Measurements from ENCODE around the gene HES7.

Gene HES7

GRCh38 chr17:8073627-8074484 is 50.0 kb downstream of the HES7 start:
- peak; percentile 91 for ATAC-seq (replicated peaks; ENCODE audit: extremely low read depth, poor library complexity, severe bottlenecking)
- Mint-ChIP-seq H3K36me3 (ENCODE audit: insufficient read depth) (no peaks in the 10 kb centered on the region), H3K9me3 (no peaks in the 10 kb centered on the region), H3K27me3 (peaks cover 66% of the 10 kb centered on the region), H3K4me1 (peaks cover 24% of the 10 kb centered on the region), H3K27ac (ENCODE audit: low read depth) (peak overlapping the region; percentile 75), H3K4me3 (peak overlapping the region; percentile 67)
- DNase-seq (ENCODE audit: low spot score in 2 of 2) = peak; percentile 74 to 77

- peaks cover 24% of the 10 kb centered on the region for H3K4me1 Mint-ChIP-seq
- ATAC-seq (replicated peaks; ENCODE audit: extremely low read depth, poor library complexity, severe bottlenecking) (peak; percentile 42), DNase-seq (ENCODE audit: low spot score in 2 of 2) (no peak)
- H3K27me3 Mint-ChIP-seq = peaks cover 66% of the 10 kb centered on the region
- no peaks in the 10 kb centered on the region for H3K36me3 Mint-ChIP-seq (ENCODE audit: insufficient read depth)
- peak overlapping the region; percentile 75 for H3K27ac Mint-ChIP-seq (ENCODE audit: low read depth)
- peak overlapping the region; percentile 67 for H3K4me3 Mint-ChIP-seq
- no peaks in the 10 kb centered on the region for H3K9me3 Mint-ChIP-seq
These were observed 51.0 kb downstream of the HES7 start for GRCh38 chr17:8072729-8073461.

GRCh38 chr17:8072341-8072728 is 51.6 kb downstream of the HES7 start:
- H3K36me3 Mint-ChIP-seq (ENCODE audit: insufficient read depth) = no peaks in the 10 kb centered on the region
- peak overlapping the region; percentile 41 for H3K27ac Mint-ChIP-seq (ENCODE audit: low read depth)
- DNase-seq (ENCODE audit: low spot score in 2 of 2) (no peak), ATAC-seq (replicated peaks; ENCODE audit: extremely low read depth, poor library complexity, severe bottlenecking) (no peak)
- peaks cover 24% of the 10 kb centered on the region for H3K4me1 Mint-ChIP-seq
- H3K9me3 Mint-ChIP-seq = no peaks in the 10 kb centered on the region
- peaks cover 66% of the 10 kb centered on the region for H3K27me3 Mint-ChIP-seq
- peak overlapping the region; percentile 67 for H3K4me3 Mint-ChIP-seq

- Mint-ChIP-seq H3K9me3 (no peaks in the 10 kb centered on the region), H3K27me3 (peaks cover 65% of the 10 kb centered on the region), H3K27ac (ENCODE audit: low read depth) (no peak overlapping the region), H3K4me1 (peaks cover 24% of the 10 kb centered on the region), H3K36me3 (ENCODE audit: insufficient read depth) (no peaks in the 10 kb centered on the region), H3K4me3 (no peak overlapping the region)
- DNase-seq (ENCODE audit: low spot score in 2 of 2) (no peak), ATAC-seq (replicated peaks; ENCODE audit: extremely low read depth, poor library complexity, severe bottlenecking) (no peak)
These were observed 52.4 kb downstream of the HES7 start for GRCh38 chr17:8071496-8071895.
